Coronary artery (tissue), 2 donors: Measurements from ENCODE around the gene PIGN.

ENCODE experiments used
- DNase-seq: peaks from one replicate; pipeline ENCODE4 v3.0.0-alpha.2; 2017; ENCODE audit warnings: low spot score
- H3K27ac ChIP-seq, 2 donors: fragments of 200-600 bp; sonication (generic); one replicate each; pipeline ENCODE4 v1.5.1; 2016 to 2019
- H3K4me3 ChIP-seq: fragments of 200-600 bp; sonication (generic); 2 replicates; pipeline ENCODE4 v1.5.1; 2016; ENCODE audit warnings: mild to moderate bottlenecking, moderate library complexity
- TF ChIP-seq, protein P1 (sequence below): fragments of 200-600 bp; sonication (generic); IDR thresholded peaks from one replicate; pipeline ENCODE4 v1.5.1; 2019; ENCODE audit warnings: antibody characterized with exemption

Gene PIGN

GRCh38 chr18:62097698-62098097 is 89.2 kb downstream of the PIGN start:
- Histone ChIP-seq H3K27ac (no peak overlapping the region), H3K4me3 (no peak overlapping the region)
- DNase-seq = no peak
- TF ChIP-seq, protein P1, sequence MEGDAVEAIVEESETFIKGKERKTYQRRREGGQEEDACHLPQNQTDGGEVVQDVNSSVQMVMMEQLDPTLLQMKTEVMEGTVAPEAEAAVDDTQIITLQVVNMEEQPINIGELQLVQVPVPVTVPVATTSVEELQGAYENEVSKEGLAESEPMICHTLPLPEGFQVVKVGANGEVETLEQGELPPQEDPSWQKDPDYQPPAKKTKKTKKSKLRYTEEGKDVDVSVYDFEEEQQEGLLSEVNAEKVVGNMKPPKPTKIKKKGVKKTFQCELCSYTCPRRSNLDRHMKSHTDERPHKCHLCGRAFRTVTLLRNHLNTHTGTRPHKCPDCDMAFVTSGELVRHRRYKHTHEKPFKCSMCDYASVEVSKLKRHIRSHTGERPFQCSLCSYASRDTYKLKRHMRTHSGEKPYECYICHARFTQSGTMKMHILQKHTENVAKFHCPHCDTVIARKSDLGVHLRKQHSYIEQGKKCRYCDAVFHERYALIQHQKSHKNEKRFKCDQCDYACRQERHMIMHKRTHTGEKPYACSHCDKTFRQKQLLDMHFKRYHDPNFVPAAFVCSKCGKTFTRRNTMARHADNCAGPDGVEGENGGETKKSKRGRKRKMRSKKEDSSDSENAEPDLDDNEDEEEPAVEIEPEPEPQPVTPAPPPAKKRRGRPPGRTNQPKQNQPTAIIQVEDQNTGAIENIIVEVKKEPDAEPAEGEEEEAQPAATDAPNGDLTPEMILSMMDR = no peak

GRCh38 chr18:62091487-62092120 is 95.3 kb downstream of the PIGN start:
- H3K27ac ChIP-seq = no peak overlapping the region
- TF ChIP-seq, protein P1 = no peak
- no peak overlapping the region for H3K4me3 ChIP-seq
- DNase-seq = no peak

GRCh38 chr18:62089174-62089573 is 97.7 kb downstream of the PIGN start:
- TF ChIP-seq, protein P1 = no peak
- DNase-seq = no peak
- Histone ChIP-seq H3K27ac (no peak overlapping the region), H3K4me3 (no peak overlapping the region)

DNA sequence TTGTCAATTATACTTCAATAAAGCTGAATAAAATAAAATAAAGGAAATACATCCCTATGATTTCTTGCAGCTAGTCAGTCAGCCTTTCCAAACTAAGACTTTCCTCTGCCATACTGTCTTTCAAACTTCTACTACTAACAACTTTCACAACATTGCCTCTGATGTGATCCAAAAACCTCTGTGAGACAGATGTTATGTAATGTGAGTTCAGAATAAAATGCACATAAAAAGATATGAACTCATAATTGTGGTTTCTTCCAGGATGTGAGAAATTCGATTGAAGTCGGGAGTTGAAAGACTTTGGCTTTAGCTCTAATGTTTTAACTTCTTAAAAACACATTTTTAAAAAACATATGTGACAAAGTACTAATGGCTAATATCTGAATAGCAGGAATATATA is 98.7 kb downstream of the PIGN start:
- DNase-seq = no peak
- Histone ChIP-seq H3K4me3 (no peak overlapping the region), H3K27ac (no peak overlapping the region)
- TF ChIP-seq, protein P1 = no peak

- no peak overlapping the region for H3K4me3 ChIP-seq
These were observed 101.1 kb downstream of the PIGN start for GRCh38 chr18:62085756-62086155.

GRCh38 chr18:62081761-62082294 is 105.0 kb downstream of the PIGN start:
- DNase-seq = no peak
- Histone ChIP-seq H3K27ac (no peak overlapping the region), H3K4me3 (no peak overlapping the region)
- TF ChIP-seq, protein P1 = no peak

More at GRCh38 chr18:62085756-62086155, 101.1 kb downstream of the PIGN start:
- no peak for DNase-seq
- H3K27ac ChIP-seq = no peak overlapping the region
- TF ChIP-seq, protein P1 = no peak

- no peak overlapping the region for H3K27ac ChIP-seq
- no peak for DNase-seq
- H3K4me3 ChIP-seq = no peak overlapping the region
- TF ChIP-seq, protein P1 = no peak
These were observed 105.6 kb downstream of the PIGN start for GRCh38 chr18:62081248-62081647.
